Measurements from ENCODE around the gene PSG1.
"Not testable (repeated sequence)": the region's sequence is repeated elsewhere in the genome, so short reads cannot be mapped to it uniquely, and the experiment has no call there.

- TF ChIP-seq, protein P1, sequence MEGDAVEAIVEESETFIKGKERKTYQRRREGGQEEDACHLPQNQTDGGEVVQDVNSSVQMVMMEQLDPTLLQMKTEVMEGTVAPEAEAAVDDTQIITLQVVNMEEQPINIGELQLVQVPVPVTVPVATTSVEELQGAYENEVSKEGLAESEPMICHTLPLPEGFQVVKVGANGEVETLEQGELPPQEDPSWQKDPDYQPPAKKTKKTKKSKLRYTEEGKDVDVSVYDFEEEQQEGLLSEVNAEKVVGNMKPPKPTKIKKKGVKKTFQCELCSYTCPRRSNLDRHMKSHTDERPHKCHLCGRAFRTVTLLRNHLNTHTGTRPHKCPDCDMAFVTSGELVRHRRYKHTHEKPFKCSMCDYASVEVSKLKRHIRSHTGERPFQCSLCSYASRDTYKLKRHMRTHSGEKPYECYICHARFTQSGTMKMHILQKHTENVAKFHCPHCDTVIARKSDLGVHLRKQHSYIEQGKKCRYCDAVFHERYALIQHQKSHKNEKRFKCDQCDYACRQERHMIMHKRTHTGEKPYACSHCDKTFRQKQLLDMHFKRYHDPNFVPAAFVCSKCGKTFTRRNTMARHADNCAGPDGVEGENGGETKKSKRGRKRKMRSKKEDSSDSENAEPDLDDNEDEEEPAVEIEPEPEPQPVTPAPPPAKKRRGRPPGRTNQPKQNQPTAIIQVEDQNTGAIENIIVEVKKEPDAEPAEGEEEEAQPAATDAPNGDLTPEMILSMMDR (IDR thresholded peaks at IDR 0.05) = not testable (repeated sequence)
- not testable (repeated sequence) for TF ChIP-seq POLR2A (IDR thresholded peaks at IDR 0.05)
Observed at GRCh38 chr19:42900561-42900960, 21.0 kb upstream of the PSG1 start.

Data from body of pancreas (tissue), 4 donors.